Smooth muscle cell (in vitro differentiated cells): ENCODE results near the gene PPP2R2D. TPM values are rescaled to one million over a fixed set of nuclear protein-coding genes. Genes with fewer than 3 reads are reported as not detected.

ENCODE experiments used
- DNase-seq: peaks from one replicate; lab custom pipeline; 2025; ENCODE audit not compliant: unreplicated experiment; lab: John Stamatoyannopoulos, UW
- H2AFZ ChIP-seq: fragments of 200-600 bp; sonication (generic); 2 replicates; pipeline ENCODE4 v1.6.0; 2016; ENCODE audit warnings: antibody characterized with exemption, low read depth, mild to moderate bottlenecking
- H3F3A ChIP-seq: fragments of 200-600 bp; sonication (generic); 2 replicates; pipeline ENCODE4 v1.6.0; 2017; ENCODE audit warnings: antibody characterized with exemption, low read depth
- H3K27ac ChIP-seq: fragments of 200-600 bp; sonication (generic); 2 replicates; pipeline ENCODE4 v1.5.1; 2016; ENCODE audit warnings: low read depth, mild to moderate bottlenecking
- H3K27me3 ChIP-seq: fragments of 200-600 bp; sonication (generic); 2 replicates; pipeline ENCODE4 v1.6.1; 2016; ENCODE audit warnings: low read depth, mild to moderate bottlenecking
- H3K36me3 ChIP-seq: fragments of 200-600 bp; sonication (generic); 2 replicates; pipeline ENCODE4 v1.5.1; 2016; ENCODE audit warnings: low read depth
- H3K4me1 ChIP-seq: fragments of 200-600 bp; sonication (generic); 2 replicates; pipeline ENCODE4 v1.5.1; 2016; ENCODE audit warnings: low read depth
- H3K4me2 ChIP-seq: fragments of 200-600 bp; sonication (generic); 2 replicates; pipeline ENCODE4 v1.6.0; 2016; ENCODE audit warnings: mild to moderate bottlenecking
- H3K4me3 ChIP-seq: fragments of 200-600 bp; sonication (generic); 2 replicates; pipeline ENCODE4 v1.5.1; 2016; ENCODE audit warnings: mild to moderate bottlenecking
- H3K79me2 ChIP-seq: fragments of 200-600 bp; sonication (generic); 2 replicates; pipeline ENCODE4 v1.6.0; 2016; ENCODE audit warnings: low read depth, mild to moderate bottlenecking
- H3K9ac ChIP-seq: fragments of 200-600 bp; sonication (generic); 2 replicates; pipeline ENCODE4 v1.6.0; 2016; ENCODE audit warnings: low read depth
- H3K9me3 ChIP-seq: fragments of 200-600 bp; sonication (generic); replicated peaks from 2 replicates; pipeline ENCODE4 v1.5.1; 2016; ENCODE audit warnings: low read depth
- H4K20me1 ChIP-seq: fragments of 200-600 bp; sonication (generic); 2 replicates; pipeline ENCODE4 v1.6.0; 2016; ENCODE audit warnings: low read depth
- CTCF ChIP-seq: fragments of 200-600 bp; sonication (generic); IDR thresholded peaks from 2 replicates; pipeline ENCODE4 v1.5.1; 2017; ENCODE audit warnings: borderline replicate concordance, mild to moderate bottlenecking, antibody characterized with exemption; ENCODE audit not compliant: insufficient read depth, poor library complexity, severe bottlenecking
- WGBS: methylation state at CpG from one replicate; pipeline ENCODE4 v1.1.7; 2016; ENCODE audit warnings: low lambda C conversion rate; 5-methylcytosine and 5-hydroxymethylcytosine counted together
- polyA plus RNA-seq: library from polyadenylated mRNA; unstranded; fragments of >200 nt; fragmentation: Nextera tagmentation; extraction: Ambion mirVana; gene quantifications from 2 replicates; pipeline ENCODE4 v1.2.1, GENCODE V29; 2016
- total RNA-seq: library from RNA; depleted of rRNA; stranded (reverse); fragments of >200 nt; gene quantifications from 2 replicates; pipeline ENCODE4 v1.2.3, GENCODE V29; 2014

Gene PPP2R2D
- total and polyA plus RNA-seq, 2 experiments from 2014 or later = 22.5 to 27.1 TPM

- no peaks in the 10 kb centered on the region for H3F3A ChIP-seq
- H3K9ac ChIP-seq = no peak overlapping the region
- no peaks in the 10 kb centered on the region for H3K27me3 ChIP-seq
- H4K20me1 ChIP-seq = peaks cover 100% of the 10 kb centered on the region
- no peak overlapping the region for H2AFZ ChIP-seq
- H3K9me3 ChIP-seq = no peaks in the 10 kb centered on the region
- DNase-seq = no peak
- no peak for TF ChIP-seq CTCF
- no peaks in the 10 kb centered on the region for H3K36me3 ChIP-seq
- WGBS = 89% methylated on average over 18 of the region's 18 CpGs
- H3K27ac ChIP-seq = peak overlapping the region; percentile 19
- H3K79me2 ChIP-seq = peaks cover 67% of the 10 kb centered on the region
- peaks cover 7% of the 10 kb centered on the region for H3K4me1 ChIP-seq
- H3K4me2 ChIP-seq = peak overlapping the region; percentile 31
- H3K4me3 ChIP-seq = no peak overlapping the region
Measured at GRCh38 chr10:131933016-131933695, 32.3 kb downstream of the PPP2R2D start.

GRCh38 chr10:131933696-131934086 is 32.9 kb downstream of the PPP2R2D start:
- Histone ChIP-seq H3K27ac (no peak overlapping the region), H3F3A (no peaks in the 10 kb centered on the region), H3K36me3 (no peaks in the 10 kb centered on the region), H3K4me1 (peaks cover 3% of the 10 kb centered on the region), H3K9ac (no peak overlapping the region), H3K4me3 (no peak overlapping the region), H3K9me3 (no peaks in the 10 kb centered on the region), H3K79me2 (peaks cover 62% of the 10 kb centered on the region), H3K27me3 (no peaks in the 10 kb centered on the region), H4K20me1 (peaks cover 100% of the 10 kb centered on the region), H2AFZ (no peak overlapping the region), H3K4me2 (no peak overlapping the region)
- TF ChIP-seq CTCF = no peak
- whole genome bisulfite sequencing = 94% methylated on average over 2 of the region's 2 CpGs
- DNase-seq = no peak

- DNase-seq = no peak
- H2AFZ ChIP-seq = no peak overlapping the region
- H3K4me2 ChIP-seq = no peak overlapping the region
- no peak overlapping the region for H3K27ac ChIP-seq
- no peaks in the 10 kb centered on the region for H3F3A ChIP-seq
- H3K79me2 ChIP-seq = peaks cover 54% of the 10 kb centered on the region
- H3K4me1 ChIP-seq = no peaks in the 10 kb centered on the region
- H3K9me3 ChIP-seq = no peaks in the 10 kb centered on the region
- H3K27me3 ChIP-seq = no peaks in the 10 kb centered on the region
- WGBS = 88% methylated on average over 8 of the region's 8 CpGs
- no peak overlapping the region for H3K9ac ChIP-seq
- no peak for TF ChIP-seq CTCF
- no peaks in the 10 kb centered on the region for H3K36me3 ChIP-seq
- H3K4me3 ChIP-seq = no peak overlapping the region
- H4K20me1 ChIP-seq = peaks cover 96% of the 10 kb centered on the region
Measured at GRCh38 chr10:131934769-131935168, 34.0 kb downstream of the PPP2R2D start.

GRCh38 chr10:131935260-131935659 is 34.5 kb downstream of the PPP2R2D start:
- peaks cover 52% of the 10 kb centered on the region for H3K79me2 ChIP-seq
- H3K4me1 ChIP-seq = no peaks in the 10 kb centered on the region
- H3K27me3 ChIP-seq = no peaks in the 10 kb centered on the region
- H3K36me3 ChIP-seq = no peaks in the 10 kb centered on the region
- H3K4me3 ChIP-seq = no peak overlapping the region
- no peak overlapping the region for H3K27ac ChIP-seq
- no peak for TF ChIP-seq CTCF
- H3K9ac ChIP-seq = no peak overlapping the region
- DNase-seq = no peak
- 32% methylated on average over 1 of the region's 1 CpG for WGBS
- H3K9me3 ChIP-seq = no peaks in the 10 kb centered on the region
- H4K20me1 ChIP-seq = peaks cover 96% of the 10 kb centered on the region
- no peaks in the 10 kb centered on the region for H3F3A ChIP-seq
- no peak overlapping the region for H2AFZ ChIP-seq
- no peak overlapping the region for H3K4me2 ChIP-seq
